Measurements from ENCODE around the gene RCAN2. TPM values are rescaled to one million over a fixed set of nuclear protein-coding genes. Genes with fewer than 3 reads are reported as not detected.

RCAN2 gene
- total RNA-seq, 2 experiments from 2014 or later, result not detected

DNA sequence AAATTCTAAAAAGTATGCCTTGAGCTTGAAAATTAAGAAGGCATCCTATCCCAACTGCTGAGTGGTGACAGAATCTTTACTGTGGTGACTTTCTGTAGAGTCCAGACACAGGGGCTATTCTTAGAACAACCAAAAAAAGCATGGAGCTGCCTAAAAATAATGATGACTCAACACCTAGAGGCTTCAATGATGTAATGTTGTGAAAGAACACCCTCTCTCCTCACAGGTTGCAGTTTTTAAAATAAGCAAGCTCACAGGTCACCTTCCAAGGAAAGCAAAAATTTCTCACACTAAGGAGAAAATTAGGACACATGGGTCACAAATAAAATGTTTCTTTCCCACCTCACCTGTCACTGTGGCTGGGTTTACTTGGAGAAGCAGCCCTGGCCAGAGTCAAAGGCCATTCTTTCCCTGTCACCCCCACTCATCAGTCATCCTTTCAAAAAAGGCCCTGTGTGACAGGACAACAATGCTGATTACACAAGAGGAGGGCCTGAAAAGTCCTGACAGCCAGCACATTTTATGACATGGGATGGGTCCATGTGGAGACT is 53.5 kb downstream of the RCAN2 start:
- intact Hi-C loops (cut with micrococcal nuclease; ENCODE audit: unreplicated experiment), result no loop called here
- H3K9me3 ChIP-seq (ENCODE audit: low read length), result no peaks in the 10 kb centered on the region
- BruUV-seq (replicated peaks), result no TSS peak
- no peak overlapping the region for H3K4me3 ChIP-seq (ENCODE audit: low read depth, low read length, poor library complexity, severe bottlenecking)
- H3K27ac ChIP-seq (ENCODE audit: low read depth, low read length, poor library complexity, severe bottlenecking), result no peak overlapping the region
- ChIA-PET POLR2A (interaction anchor here (0.6 to 1.9 kb wide), 2 partner anchors 21 to 205 kb away, joined by 5 to 8 read pairs; no protein-coding TSS in a partner anchor), CTCF (ENCODE audit: unreplicated experiment) (no interaction called here)
- no peaks in the 10 kb centered on the region for H3K79me2 ChIP-seq (ENCODE audit: insufficient read depth, low read depth, low read length)
- no peak for DNase-seq (ENCODE audit: low spot score)
- no peak overlapping the region for H2AFZ ChIP-seq (ENCODE audit: low read length)
- H3K4me2 ChIP-seq (ENCODE audit: low read length), result no peak overlapping the region
- no peaks in the 10 kb centered on the region for H4K20me1 ChIP-seq (ENCODE audit: insufficient read depth, low read length)
- no peaks in the 10 kb centered on the region for H3K36me3 ChIP-seq (ENCODE audit: insufficient read depth, low read length)
- no peak for TF ChIP-seq CTCF (conservative IDR thresholded peaks at IDR 0.05; ENCODE audit: low read length)
- TF ChIP-seq EZH2phosphoT487 (IDR thresholded peaks at IDR 0.05; ENCODE audit: borderline replicate concordance, low read depth, low read length), result no peak
- no peaks in the 10 kb centered on the region for H3K9me2 ChIP-seq (ENCODE audit: insufficient read depth, low read length)
- no peaks in the 10 kb centered on the region for H3K4me1 ChIP-seq (ENCODE audit: insufficient read depth, low read length, poor library complexity, severe bottlenecking)

GRCh38 chr6:46422619-46423018 is 68.6 kb downstream of the RCAN2 start:
- Histone ChIP-seq H3K4me3 (ENCODE audit: low read depth, low read length, poor library complexity, severe bottlenecking) (no peak overlapping the region), H3K9me3 (ENCODE audit: low read length) (no peaks in the 10 kb centered on the region), H4K20me1 (ENCODE audit: insufficient read depth, low read length) (no peaks in the 10 kb centered on the region), H3K4me2 (ENCODE audit: low read length) (no peak overlapping the region), H3K9me2 (ENCODE audit: insufficient read depth, low read length) (no peaks in the 10 kb centered on the region), H3K36me3 (ENCODE audit: insufficient read depth, low read length) (no peaks in the 10 kb centered on the region), H3K27ac (ENCODE audit: low read depth, low read length, poor library complexity, severe bottlenecking) (no peak overlapping the region), H2AFZ (ENCODE audit: low read length) (no peak overlapping the region), H3K4me1 (ENCODE audit: insufficient read depth, low read length, poor library complexity, severe bottlenecking) (no peaks in the 10 kb centered on the region), H3K79me2 (ENCODE audit: insufficient read depth, low read depth, low read length) (no peaks in the 10 kb centered on the region)
- ChIA-PET CTCF (ENCODE audit: unreplicated experiment) (no interaction called here), POLR2A (interaction anchor here (0.6 to 0.9 kb wide), 2 partner anchors 10 to 113 kb away, joined by 3 to 4 read pairs; no protein-coding TSS in a partner anchor)
- BruUV-seq (replicated peaks), result no TSS peak
- TF ChIP-seq EZH2phosphoT487 (IDR thresholded peaks at IDR 0.05; ENCODE audit: borderline replicate concordance, low read depth, low read length) (no peak), CTCF (conservative IDR thresholded peaks at IDR 0.05; ENCODE audit: low read length) (no peak)
- no peak for DNase-seq (ENCODE audit: low spot score)
- intact Hi-C loops (cut with micrococcal nuclease; ENCODE audit: unreplicated experiment), result no loop called here

DNA sequence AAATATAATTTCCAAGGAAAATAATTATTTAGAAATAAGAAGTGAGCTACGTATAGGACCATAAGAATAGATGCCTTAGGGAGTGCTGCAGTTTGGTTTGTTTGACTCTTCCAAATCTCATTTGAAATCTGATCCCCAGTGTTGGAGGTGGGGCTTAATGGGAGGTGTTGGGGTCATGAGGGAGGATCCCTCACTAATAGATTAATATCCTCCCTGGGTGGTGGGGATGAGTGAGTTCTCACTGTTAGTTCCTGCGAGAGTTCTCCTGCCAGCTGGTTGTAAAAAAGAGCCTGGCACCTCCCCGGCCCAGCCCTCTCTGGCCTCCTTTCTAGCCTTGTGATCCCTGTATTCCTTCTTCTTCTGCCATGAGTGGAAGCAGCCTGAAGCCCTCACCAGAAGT is 69.3 kb downstream of the RCAN2 start:
- Histone ChIP-seq H3K4me2 (ENCODE audit: low read length) (no peak overlapping the region), H3K4me1 (ENCODE audit: insufficient read depth, low read length, poor library complexity, severe bottlenecking) (no peaks in the 10 kb centered on the region), H4K20me1 (ENCODE audit: insufficient read depth, low read length) (no peaks in the 10 kb centered on the region), H3K4me3 (ENCODE audit: low read depth, low read length, poor library complexity, severe bottlenecking) (no peak overlapping the region), H3K27ac (ENCODE audit: low read depth, low read length, poor library complexity, severe bottlenecking) (no peak overlapping the region), H2AFZ (ENCODE audit: low read length) (no peak overlapping the region), H3K9me2 (ENCODE audit: insufficient read depth, low read length) (no peaks in the 10 kb centered on the region), H3K9me3 (ENCODE audit: low read length) (no peaks in the 10 kb centered on the region), H3K36me3 (ENCODE audit: insufficient read depth, low read length) (no peaks in the 10 kb centered on the region), H3K79me2 (ENCODE audit: insufficient read depth, low read depth, low read length) (no peaks in the 10 kb centered on the region)
- POLR2A ChIA-PET, result interaction anchor here (0.6 kb wide), 1 partner anchor 78 kb away, joined by 3 read pairs; no protein-coding TSS in a partner anchor
- CTCF ChIA-PET (ENCODE audit: unreplicated experiment), result no interaction called here
- intact Hi-C loops (cut with micrococcal nuclease; ENCODE audit: unreplicated experiment), result no loop called here
- DNase-seq (ENCODE audit: low spot score), result no peak
- TF ChIP-seq CTCF (conservative IDR thresholded peaks at IDR 0.05; ENCODE audit: low read length), result no peak
- no peak for TF ChIP-seq EZH2phosphoT487 (IDR thresholded peaks at IDR 0.05; ENCODE audit: borderline replicate concordance, low read depth, low read length)
- BruUV-seq (replicated peaks), result no TSS peak

Data from OCI-LY7 (cell line).